Measurements from ENCODE around the gene PCNX4. TPM values are rescaled to one million over a fixed set of nuclear protein-coding genes. Genes with fewer than 3 reads are reported as not detected.

PCNX4 gene
- total RNA-seq, 4 donors from 2014 or later, result 63.5 to 139 (median 85.4) TPM

DNA sequence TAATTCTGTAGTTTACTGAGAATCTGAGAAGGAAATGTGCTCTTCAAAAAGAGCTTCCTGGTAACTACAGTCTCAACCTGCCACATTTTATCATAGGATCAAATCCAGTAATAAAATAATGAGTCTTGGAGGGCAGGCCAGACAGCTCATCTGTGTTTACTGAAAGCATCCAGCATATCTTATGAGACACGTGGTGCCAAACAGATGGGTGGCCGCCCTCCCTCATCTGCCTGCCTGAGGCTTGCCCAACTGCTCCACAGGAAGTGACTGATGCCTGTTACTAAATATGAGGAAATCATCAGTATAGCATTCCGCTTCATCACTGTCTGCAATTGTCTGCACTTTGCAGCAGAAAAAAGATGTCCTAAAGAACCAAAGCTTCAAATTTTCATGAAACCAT, 60.0 kb downstream of the PCNX4 start:
- H3K27ac ChIP-seq, result peak overlapping the region in 2 of 3 donors; percentile 28 to 48
- WGBS, 2 donors, result 71 to 75% methylated on average over 3 of the region's 3 CpGs
- H3K27me3 ChIP-seq, result no peaks in the 10 kb centered on the region
- peak; percentile 25 to 47 for DNase-seq
- peaks cover 12 to 14% of the 10 kb centered on the region in 2 donors for H3K36me3 ChIP-seq
- intact Hi-C loops (cut with DNase I), result no loop called here
- H3K4me1 ChIP-seq, result peaks cover 0 to 11% of the 10 kb centered on the region in 2 donors
- H3K9me3 ChIP-seq, result no peaks in the 10 kb centered on the region
- no peak overlapping the region for H3K4me3 ChIP-seq (replicated peaks in 1 of 3)
- no peak for TF ChIP-seq POLR2A (IDR thresholded peaks at IDR 0.05)
- TF ChIP-seq, protein P1, sequence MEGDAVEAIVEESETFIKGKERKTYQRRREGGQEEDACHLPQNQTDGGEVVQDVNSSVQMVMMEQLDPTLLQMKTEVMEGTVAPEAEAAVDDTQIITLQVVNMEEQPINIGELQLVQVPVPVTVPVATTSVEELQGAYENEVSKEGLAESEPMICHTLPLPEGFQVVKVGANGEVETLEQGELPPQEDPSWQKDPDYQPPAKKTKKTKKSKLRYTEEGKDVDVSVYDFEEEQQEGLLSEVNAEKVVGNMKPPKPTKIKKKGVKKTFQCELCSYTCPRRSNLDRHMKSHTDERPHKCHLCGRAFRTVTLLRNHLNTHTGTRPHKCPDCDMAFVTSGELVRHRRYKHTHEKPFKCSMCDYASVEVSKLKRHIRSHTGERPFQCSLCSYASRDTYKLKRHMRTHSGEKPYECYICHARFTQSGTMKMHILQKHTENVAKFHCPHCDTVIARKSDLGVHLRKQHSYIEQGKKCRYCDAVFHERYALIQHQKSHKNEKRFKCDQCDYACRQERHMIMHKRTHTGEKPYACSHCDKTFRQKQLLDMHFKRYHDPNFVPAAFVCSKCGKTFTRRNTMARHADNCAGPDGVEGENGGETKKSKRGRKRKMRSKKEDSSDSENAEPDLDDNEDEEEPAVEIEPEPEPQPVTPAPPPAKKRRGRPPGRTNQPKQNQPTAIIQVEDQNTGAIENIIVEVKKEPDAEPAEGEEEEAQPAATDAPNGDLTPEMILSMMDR (IDR thresholded peaks at IDR 0.05), result no peak

DNA sequence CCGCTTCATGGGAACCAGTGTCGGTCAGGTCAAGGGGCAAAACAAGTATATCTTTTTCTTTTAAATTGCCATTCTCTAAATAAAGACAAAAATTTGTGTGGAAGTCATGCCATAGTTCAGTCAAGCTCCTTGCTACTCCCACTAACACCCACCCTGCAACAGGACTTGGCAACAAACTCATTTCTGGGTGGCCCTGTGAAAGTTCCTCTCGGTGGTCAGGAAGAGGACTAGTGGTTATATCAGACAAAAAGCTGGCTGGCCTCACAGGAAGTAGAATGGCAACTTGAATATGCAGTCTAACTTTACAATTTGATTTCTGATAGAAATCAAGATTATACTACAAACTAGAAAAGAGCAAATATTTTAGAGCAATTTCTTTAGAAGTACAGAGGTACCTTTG, 62.3 kb downstream of the PCNX4 start:
- TF ChIP-seq, protein P1 (IDR thresholded peaks at IDR 0.05), result no peak
- no peak for TF ChIP-seq POLR2A (IDR thresholded peaks at IDR 0.05)
- H3K27ac ChIP-seq, result no peak overlapping the region
- DNase-seq, result no peak
- H3K4me1 ChIP-seq, result peaks cover 0 to 11% of the 10 kb centered on the region in 2 donors
- peaks cover 7 to 8% of the 10 kb centered on the region in 2 donors for H3K36me3 ChIP-seq
- no peaks in the 10 kb centered on the region for H3K27me3 ChIP-seq
- no peak overlapping the region for H3K4me3 ChIP-seq (replicated peaks in 1 of 3)
- H3K9me3 ChIP-seq, result no peaks in the 10 kb centered on the region
- 81 to 82% methylated on average over 3 of the region's 3 CpGs for WGBS, 2 donors
- intact Hi-C loops (cut with DNase I), result no loop called here

DNA sequence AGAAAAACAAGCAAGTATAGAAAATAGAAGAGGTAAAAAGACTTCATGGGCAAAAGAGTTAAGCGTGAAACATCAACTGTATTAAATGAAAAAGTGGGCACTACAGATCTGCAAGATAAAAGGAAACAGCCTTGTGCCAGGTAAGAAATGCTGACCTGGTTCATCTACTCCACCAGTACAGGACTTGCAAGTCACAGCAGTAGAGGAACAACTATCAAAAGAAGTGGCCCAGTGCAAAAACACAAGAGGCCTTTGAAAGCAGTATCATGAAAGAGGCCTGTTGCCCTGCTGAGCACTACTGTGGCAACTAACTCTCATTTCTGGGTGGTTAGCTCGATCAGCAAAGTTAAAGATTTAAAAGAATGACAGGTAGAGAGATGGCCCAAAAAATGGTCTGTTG, 62.9 kb downstream of the PCNX4 start:
- WGBS, 2 donors, result 75 to 86% methylated on average over 2 of the region's 2 CpGs
- DNase-seq, result no peak
- peaks cover 0 to 11% of the 10 kb centered on the region in 2 donors for H3K4me1 ChIP-seq
- TF ChIP-seq, protein P1 (IDR thresholded peaks at IDR 0.05), result no peak
- no peak for TF ChIP-seq POLR2A (IDR thresholded peaks at IDR 0.05)
- no peaks in the 10 kb centered on the region for H3K27me3 ChIP-seq
- no peak overlapping the region for H3K4me3 ChIP-seq (replicated peaks in 1 of 3)
- intact Hi-C loops (cut with DNase I), result no loop called here
- H3K9me3 ChIP-seq, result no peaks in the 10 kb centered on the region
- H3K27ac ChIP-seq, result no peak overlapping the region
- peaks cover 7 to 8% of the 10 kb centered on the region in 2 donors for H3K36me3 ChIP-seq

DNA sequence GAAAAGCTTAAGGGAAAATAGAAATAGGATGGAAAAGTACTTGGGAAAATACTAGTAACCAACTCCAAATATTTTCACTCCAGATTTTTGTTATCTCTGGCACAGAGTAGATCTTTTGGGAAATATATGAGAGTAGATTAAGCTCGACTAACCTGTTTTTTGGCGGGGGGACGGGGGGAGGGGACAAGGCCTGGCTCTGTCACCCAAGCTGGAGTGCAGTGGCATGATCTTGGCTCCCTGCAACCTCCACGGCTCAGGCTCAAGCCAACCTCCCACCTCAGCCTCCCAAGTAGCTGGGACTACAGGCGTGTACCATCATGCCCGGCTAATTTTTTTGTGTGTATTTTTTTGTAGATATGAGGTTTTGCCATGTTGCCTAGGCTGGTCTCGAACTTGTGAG, 68.7 kb downstream of the PCNX4 start:
- Histone ChIP-seq H3K27me3 (no peaks in the 10 kb centered on the region), H3K4me1 (peaks cover under 1 to 10% of the 10 kb centered on the region in 2 donors), H3K4me3 (replicated peaks in 1 of 3) (no peak overlapping the region), H3K27ac (no peak overlapping the region), H3K9me3 (no peaks in the 10 kb centered on the region), H3K36me3 (no peaks in the 10 kb centered on the region)
- whole genome bisulfite sequencing, 2 donors, result 82 to 86% methylated on average over 7 of the region's 7 CpGs
- intact Hi-C loops (cut with DNase I), result loop anchor here (5.0 kb wide), 1 partner anchor 68 kb away; the partner anchor contains the start of gene PCNX4
- no peak for TF ChIP-seq POLR2A (IDR thresholded peaks at IDR 0.05)
- TF ChIP-seq, protein P1 (IDR thresholded peaks at IDR 0.05), result no peak
- DNase-seq, result no peak

DNA sequence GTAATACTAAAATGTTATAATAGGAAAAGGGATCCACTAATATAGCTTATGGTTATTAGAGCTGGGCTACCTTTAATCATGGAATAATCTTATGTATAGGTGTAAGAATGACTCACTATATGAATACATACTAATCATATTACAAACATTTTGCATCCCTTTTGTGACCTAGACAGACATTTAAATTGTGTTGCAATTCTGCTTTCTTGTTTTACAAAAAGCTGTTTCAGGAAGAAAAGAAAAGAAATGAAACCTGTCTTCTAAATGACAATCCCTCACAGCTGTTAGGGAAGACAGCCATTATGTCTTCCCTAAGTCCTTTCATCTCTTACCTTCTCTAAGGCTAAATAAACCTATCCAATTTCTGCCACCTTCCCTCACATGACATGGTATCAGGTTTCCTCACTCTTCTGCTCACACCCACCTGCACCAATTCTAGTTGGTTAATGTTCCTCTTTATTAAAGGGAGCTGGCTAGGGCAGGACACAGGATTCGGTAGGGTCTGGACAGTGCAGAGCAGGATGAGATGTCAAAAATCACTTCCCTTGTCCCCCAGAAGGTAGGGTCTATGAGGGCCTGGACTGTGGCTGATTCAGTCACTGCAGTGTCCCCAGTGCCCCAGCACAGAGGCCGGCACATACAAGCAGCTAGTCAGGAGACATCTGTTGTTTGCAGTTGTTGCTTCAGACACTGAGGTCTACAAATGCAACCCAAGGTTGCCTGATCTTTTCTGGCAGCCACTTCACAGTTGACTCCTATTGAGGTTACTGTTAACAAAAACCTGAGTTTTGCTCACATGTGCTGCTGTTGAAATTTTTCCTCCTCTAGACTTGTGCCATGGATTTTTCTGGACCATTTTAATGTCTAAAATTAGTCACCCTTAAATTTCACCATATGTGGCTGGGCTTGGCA, 69.7 kb downstream of the PCNX4 start:
- H3K4me3 ChIP-seq (replicated peaks in 1 of 3), result no peak overlapping the region
- DNase-seq, result peak in 1 of 2 donors; percentile 27
- H3K36me3 ChIP-seq, result no peaks in the 10 kb centered on the region
- H3K4me1 ChIP-seq, result peaks cover 9 to 20% of the 10 kb centered on the region in 2 donors
- peak overlapping the region; percentile 13 to 42 (median 16) for H3K27ac ChIP-seq
- H3K9me3 ChIP-seq, result no peaks in the 10 kb centered on the region
- no peaks in the 10 kb centered on the region for H3K27me3 ChIP-seq
- WGBS, 2 donors, result 50 to 74% methylated on average over 1 to 2 of the region's 2 CpGs
- peak in 1 of 2 donors; percentile 24 for TF ChIP-seq POLR2A (IDR thresholded peaks at IDR 0.05)
- TF ChIP-seq, protein P1 (IDR thresholded peaks at IDR 0.05), result no peak
- intact Hi-C loops (cut with DNase I), result loop anchor here (5.0 kb wide), 1 partner anchor 69 kb away; the partner anchor contains the start of gene PCNX4

Data from thyroid gland (tissue), 4 donors.